ENCODE results near the gene CAST.
"Not testable (repeated sequence)": the region's sequence is repeated elsewhere in the genome, so short reads cannot be mapped to it uniquely, and the experiment has no call there.

Gene CAST

DNA sequence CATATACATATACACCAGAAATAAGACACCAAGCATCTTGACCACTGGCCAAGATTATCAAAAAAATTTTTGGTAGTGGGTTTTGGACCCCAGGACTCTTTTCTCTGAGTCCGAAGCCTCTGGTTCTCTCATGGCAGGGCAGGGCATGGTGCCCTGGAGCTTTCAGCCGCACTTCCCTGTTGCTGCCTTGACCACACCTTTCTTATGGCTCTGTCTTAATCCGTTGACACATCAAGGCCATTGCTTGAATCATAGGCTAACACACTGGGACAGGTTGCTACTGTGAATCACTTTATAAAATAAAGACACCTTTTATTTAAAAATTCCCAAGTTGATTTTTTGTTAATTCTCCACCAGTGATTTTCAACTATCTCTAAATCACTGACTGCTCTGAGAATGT is 45.4 kb upstream of the CAST start:
- no peak overlapping the region for H3K4me3 ChIP-seq (ENCODE audit: insufficient read depth, low read length, poor library complexity, severe bottlenecking)
- no peak overlapping the region for H3K27ac ChIP-seq (ENCODE audit: low read depth, low read length)
- no peaks in the 10 kb centered on the region for H3K9me3 ChIP-seq (ENCODE audit: insufficient read depth, low read length)
- H3K9ac ChIP-seq (ENCODE audit: low read length): no peak overlapping the region
- no peaks in the 10 kb centered on the region for H3F3A ChIP-seq (ENCODE audit: insufficient read depth)
- H3K4me2 ChIP-seq (ENCODE audit: low read depth, low read length, poor library complexity, severe bottlenecking): no peak overlapping the region
- H3K36me3 ChIP-seq (ENCODE audit: low read length): no peaks in the 10 kb centered on the region
- TF ChIP-seq, protein P1, sequence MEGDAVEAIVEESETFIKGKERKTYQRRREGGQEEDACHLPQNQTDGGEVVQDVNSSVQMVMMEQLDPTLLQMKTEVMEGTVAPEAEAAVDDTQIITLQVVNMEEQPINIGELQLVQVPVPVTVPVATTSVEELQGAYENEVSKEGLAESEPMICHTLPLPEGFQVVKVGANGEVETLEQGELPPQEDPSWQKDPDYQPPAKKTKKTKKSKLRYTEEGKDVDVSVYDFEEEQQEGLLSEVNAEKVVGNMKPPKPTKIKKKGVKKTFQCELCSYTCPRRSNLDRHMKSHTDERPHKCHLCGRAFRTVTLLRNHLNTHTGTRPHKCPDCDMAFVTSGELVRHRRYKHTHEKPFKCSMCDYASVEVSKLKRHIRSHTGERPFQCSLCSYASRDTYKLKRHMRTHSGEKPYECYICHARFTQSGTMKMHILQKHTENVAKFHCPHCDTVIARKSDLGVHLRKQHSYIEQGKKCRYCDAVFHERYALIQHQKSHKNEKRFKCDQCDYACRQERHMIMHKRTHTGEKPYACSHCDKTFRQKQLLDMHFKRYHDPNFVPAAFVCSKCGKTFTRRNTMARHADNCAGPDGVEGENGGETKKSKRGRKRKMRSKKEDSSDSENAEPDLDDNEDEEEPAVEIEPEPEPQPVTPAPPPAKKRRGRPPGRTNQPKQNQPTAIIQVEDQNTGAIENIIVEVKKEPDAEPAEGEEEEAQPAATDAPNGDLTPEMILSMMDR (IDR thresholded peaks at IDR 0.05; ENCODE audit: insufficient read depth, low read length, poor library complexity, severe bottlenecking): no peak
- TF ChIP-seq EZH2phosphoT487 (conservative IDR thresholded peaks at IDR 0.05; ENCODE audit: low read length): no peak
- no peaks in the 10 kb centered on the region for H4K20me1 ChIP-seq (ENCODE audit: low read depth, low read length)
- no peaks in the 10 kb centered on the region for H3K9me2 ChIP-seq (replicated peaks; ENCODE audit: insufficient read depth, low read length)
- H3K79me2 ChIP-seq (ENCODE audit: insufficient read depth, low read length): no peaks in the 10 kb centered on the region
- no peak overlapping the region for H2AFZ ChIP-seq (ENCODE audit: low read depth, low read length, severe bottlenecking)
- no peaks in the 10 kb centered on the region for H3K27me3 ChIP-seq (ENCODE audit: low read length)

DNA sequence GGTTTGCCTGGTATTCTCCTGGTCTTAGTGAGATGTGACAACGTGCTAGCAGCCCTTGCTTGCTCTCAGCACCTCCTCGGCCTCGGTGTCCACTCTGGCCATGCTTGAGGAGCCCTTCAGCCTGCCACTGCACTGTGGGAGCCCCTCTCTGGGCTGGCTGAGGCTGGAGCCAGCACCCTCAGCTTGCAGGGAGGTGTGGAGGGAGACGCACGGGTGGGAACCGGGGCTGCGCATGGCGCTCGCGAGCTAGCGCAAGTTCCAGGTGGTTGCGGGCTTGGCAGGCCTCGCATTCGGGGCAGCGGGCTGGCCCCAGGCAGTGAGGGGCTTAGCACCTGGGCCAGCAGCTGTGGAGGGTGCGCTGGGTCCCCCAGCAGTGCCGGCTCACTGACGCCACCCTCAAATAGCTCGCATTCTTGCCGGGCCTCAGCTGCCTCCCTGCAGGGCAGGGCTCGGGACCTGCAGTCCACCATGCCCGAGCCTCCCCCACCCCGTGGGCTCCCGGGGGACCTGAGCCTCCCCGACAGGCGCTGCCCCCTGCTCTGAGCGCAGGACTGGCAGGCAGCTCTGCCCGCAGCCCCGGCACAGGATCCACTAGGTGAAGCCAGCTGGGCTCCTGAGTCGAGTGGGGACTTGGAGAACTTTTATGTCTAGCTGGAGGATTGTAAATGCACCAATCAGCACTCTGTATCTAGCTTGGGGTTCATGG is 43.7 kb upstream of the CAST start:
- not testable (repeated sequence) for H3K27me3 ChIP-seq (ENCODE audit: low read length); H2AFZ ChIP-seq (ENCODE audit: low read depth, low read length, severe bottlenecking); H3K79me2 ChIP-seq (ENCODE audit: insufficient read depth, low read length); H3K4me2 ChIP-seq (ENCODE audit: low read depth, low read length, poor library complexity, severe bottlenecking); H3K9ac ChIP-seq (ENCODE audit: low read length); H3F3A ChIP-seq (ENCODE audit: insufficient read depth); H3K9me3 ChIP-seq (ENCODE audit: insufficient read depth, low read length); H3K4me3 ChIP-seq (ENCODE audit: insufficient read depth, low read length, poor library complexity, severe bottlenecking); H4K20me1 ChIP-seq (ENCODE audit: low read depth, low read length); H3K36me3 ChIP-seq (ENCODE audit: low read length); H3K27ac ChIP-seq (ENCODE audit: low read depth, low read length); H3K9me2 ChIP-seq (replicated peaks; ENCODE audit: insufficient read depth, low read length)

GRCh38 chr5:96619946-96620345 is 42.2 kb upstream of the CAST start:
- H3K36me3 ChIP-seq (ENCODE audit: low read length): no peaks in the 10 kb centered on the region
- H3K27me3 ChIP-seq (ENCODE audit: low read length): no peaks in the 10 kb centered on the region
- no peak overlapping the region for H2AFZ ChIP-seq (ENCODE audit: low read depth, low read length, severe bottlenecking)

DNA sequence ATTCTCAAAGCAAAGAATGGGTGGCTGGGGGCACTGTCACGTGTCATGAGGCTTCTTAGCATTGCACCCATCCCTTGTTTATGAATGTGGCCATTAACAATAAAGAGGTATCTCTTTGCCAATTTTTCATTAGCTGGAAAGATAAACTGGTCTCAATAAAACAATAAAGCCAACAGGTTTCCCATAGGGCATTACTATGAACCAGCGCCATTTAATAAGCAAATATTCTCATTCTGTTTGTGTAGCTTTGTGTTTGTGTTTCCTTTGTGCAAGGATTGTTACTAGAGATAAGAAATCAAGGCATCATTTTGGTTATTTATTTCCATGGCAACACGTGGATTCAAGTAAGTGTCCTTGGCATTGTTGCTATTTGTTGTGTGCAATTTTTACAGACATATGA is 37.6 kb upstream of the CAST start:
- Histone ChIP-seq H3K9me3 (ENCODE audit: insufficient read depth, low read length) (no peaks in the 10 kb centered on the region), H3F3A (ENCODE audit: insufficient read depth) (no peaks in the 10 kb centered on the region), H3K27ac (ENCODE audit: low read depth, low read length) (no peak overlapping the region), H3K36me3 (ENCODE audit: low read length) (no peaks in the 10 kb centered on the region), H4K20me1 (ENCODE audit: low read depth, low read length) (no peaks in the 10 kb centered on the region), H3K4me2 (ENCODE audit: low read depth, low read length, poor library complexity, severe bottlenecking) (no peak overlapping the region), H3K9ac (ENCODE audit: low read length) (no peak overlapping the region), H3K79me2 (ENCODE audit: insufficient read depth, low read length) (no peaks in the 10 kb centered on the region), H3K9me2 (replicated peaks; ENCODE audit: insufficient read depth, low read length) (no peaks in the 10 kb centered on the region), H3K27me3 (ENCODE audit: low read length) (no peaks in the 10 kb centered on the region), H2AFZ (ENCODE audit: low read depth, low read length, severe bottlenecking) (no peak overlapping the region), H3K4me3 (ENCODE audit: insufficient read depth, low read length, poor library complexity, severe bottlenecking) (no peak overlapping the region)
- TF ChIP-seq, protein P1 (IDR thresholded peaks at IDR 0.05; ENCODE audit: insufficient read depth, low read length, poor library complexity, severe bottlenecking): no peak
- no peak for TF ChIP-seq EZH2phosphoT487 (conservative IDR thresholded peaks at IDR 0.05; ENCODE audit: low read length)

More at GRCh38 chr5:96619946-96620345, 42.2 kb upstream of the CAST start:
- no peaks in the 10 kb centered on the region for H3K9me2 ChIP-seq (replicated peaks; ENCODE audit: insufficient read depth, low read length)
- no peaks in the 10 kb centered on the region for H3F3A ChIP-seq (ENCODE audit: insufficient read depth)
- H3K4me3 ChIP-seq (ENCODE audit: insufficient read depth, low read length, poor library complexity, severe bottlenecking): no peak overlapping the region
- H3K9ac ChIP-seq (ENCODE audit: low read length): no peak overlapping the region
- H3K4me2 ChIP-seq (ENCODE audit: low read depth, low read length, poor library complexity, severe bottlenecking): no peak overlapping the region
- H3K9me3 ChIP-seq (ENCODE audit: insufficient read depth, low read length): no peaks in the 10 kb centered on the region
- H3K27ac ChIP-seq (ENCODE audit: low read depth, low read length): no peak overlapping the region
- TF ChIP-seq EZH2phosphoT487 (conservative IDR thresholded peaks at IDR 0.05; ENCODE audit: low read length): no peak
- TF ChIP-seq, protein P1 (IDR thresholded peaks at IDR 0.05; ENCODE audit: insufficient read depth, low read length, poor library complexity, severe bottlenecking): no peak
- no peaks in the 10 kb centered on the region for H4K20me1 ChIP-seq (ENCODE audit: low read depth, low read length)
- H3K79me2 ChIP-seq (ENCODE audit: insufficient read depth, low read length): no peaks in the 10 kb centered on the region

Measured in SU-DHL-6 (cell line).